HS-27A (cell line): ENCODE data around the gene D2HGDH.
"Not testable (repeated sequence)": the region's sequence is repeated elsewhere in the genome, so short reads cannot be mapped to it uniquely, and the experiment has no call there.

Source experiments
- DNase-seq: peaks from one replicate; pipeline ENCODE4 v3.0.0-alpha.2; 2012; ENCODE audit warnings: low read depth, missing footprints

The D2HGDH gene

DNA sequence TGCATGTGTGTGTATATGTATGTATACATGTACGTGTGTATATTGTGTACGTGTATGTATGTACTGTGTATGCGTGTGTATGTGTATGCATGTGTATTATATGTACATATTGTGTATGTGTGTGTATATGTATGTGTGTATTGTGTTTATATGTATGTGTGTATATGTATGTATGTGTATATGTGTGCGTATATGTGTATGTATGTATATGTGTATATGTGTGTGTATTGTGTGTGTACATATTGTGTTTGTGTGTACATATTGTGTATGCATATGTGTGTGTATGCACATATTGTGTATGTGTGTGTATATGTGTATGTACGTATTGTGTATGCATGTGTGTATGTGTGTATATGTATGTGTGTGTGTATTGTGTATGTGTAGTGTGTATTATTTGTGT, 59.0 kb downstream of the D2HGDH start:
- no peak for DNase-seq

DNA sequence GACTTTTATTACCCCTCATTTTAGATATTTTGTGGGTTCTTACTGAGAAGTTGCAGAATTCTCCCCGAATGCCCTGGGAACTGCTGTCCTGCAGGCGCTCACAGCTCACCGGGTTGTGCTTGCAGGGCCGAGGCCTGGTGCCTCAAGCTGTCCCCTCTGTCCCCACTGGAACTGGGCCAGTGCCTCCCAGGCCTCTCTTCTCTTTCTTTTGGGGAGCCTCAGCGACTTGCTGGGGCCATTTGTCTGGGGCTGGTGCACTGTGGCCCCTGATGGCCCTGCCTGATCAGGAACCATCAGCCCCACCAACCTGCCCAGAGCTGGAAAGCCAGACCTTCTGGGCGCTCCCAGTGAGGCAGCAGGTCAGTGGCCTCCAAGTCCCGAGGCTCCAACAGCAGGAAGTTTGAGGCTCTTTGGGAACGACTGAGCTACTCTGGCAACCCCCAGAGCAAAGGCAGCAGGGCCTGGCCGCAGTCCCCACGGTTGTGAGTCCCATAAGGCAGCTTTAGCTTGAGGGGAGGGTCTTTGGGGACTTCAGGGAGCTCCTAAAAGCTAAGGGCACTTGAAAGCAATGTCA, 59.9 kb downstream of the D2HGDH start:
- DNase-seq, result no peak

DNA sequence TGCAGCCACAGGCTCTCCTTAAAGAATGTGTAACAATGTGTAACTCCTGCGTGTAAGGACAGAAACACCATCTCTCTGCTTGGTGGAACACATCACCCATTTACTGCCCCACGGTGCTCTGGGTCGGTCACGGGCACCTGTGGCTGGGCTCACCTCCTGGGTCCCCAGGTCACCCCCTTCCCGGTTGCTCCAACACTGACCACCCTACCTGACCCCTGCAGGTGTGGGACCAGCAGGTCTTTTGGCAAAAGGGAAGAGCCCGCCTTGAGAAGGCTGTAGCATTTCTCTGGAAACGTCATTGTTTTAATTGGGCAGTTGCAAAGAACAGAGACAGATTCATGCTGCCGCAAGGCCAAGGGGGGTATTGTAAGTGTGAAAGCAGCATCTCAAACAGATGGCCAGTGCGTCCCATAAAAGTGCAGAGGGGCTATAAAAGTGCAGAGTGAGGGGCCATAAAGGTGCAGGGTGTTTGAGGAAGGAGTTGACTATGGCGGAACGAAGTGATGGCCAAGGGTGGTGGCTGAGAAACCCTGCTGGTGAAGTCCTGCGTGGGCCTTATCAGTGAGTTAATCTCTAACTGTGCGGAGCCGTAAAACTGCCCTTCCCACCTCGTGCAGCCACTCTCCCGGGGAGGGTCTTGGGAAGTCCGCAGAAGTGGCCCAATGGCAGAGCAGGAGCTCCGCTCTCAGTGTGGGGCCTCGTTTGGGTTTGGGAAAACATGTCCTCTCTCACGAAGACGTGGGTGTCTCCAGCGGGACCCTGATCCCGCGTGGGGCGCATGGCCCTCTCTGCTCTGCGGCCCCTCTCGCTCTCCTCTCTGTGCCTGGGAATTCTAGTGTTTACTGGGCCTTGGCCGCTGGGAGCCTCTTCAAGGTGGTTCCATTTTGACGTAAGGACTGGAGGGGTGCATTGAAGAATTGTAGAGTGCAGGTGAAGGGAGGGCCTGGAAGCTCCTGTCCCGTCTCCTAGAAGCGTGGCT, 60.9 kb downstream of the D2HGDH start:
- DNase-seq, result no peak

- no peak for DNase-seq
Measured at GRCh38 chr2:241796209-241796608, 61.8 kb downstream of the D2HGDH start.

DNA sequence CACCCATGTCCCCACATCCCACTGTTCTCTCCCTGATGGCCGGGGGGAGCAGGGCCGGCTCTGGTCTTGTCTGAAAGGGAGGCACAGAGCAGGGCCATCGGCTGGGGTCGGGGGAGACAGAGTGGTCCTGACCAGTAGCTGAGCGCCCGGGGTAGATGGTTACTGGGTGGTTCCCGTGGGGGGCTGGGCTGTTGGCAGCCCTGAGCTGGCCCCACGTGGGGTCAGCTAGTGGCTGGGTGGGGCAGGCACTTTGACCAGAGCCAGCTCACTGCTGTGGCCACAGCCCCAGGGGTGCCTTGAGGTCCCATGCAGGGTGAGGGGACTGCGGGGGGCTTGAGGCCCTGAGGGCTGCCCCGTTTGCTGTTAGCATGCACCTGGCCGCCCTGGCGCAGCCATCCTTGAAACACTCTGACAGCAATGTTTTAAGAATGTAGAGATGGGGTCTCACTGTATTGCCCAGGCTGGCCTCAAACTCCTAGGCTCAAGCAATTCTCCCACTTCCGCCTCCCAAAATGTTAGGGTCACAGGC, 62.2 kb downstream of the D2HGDH start:
- DNase-seq, result no peak

GRCh38 chr2:241797441-241798080, 63.1 kb downstream of the D2HGDH start:
- DNase-seq, result no peak

GRCh38 chr2:241798081-241798630, 63.7 kb downstream of the D2HGDH start:
- DNase-seq, result no peak

DNA sequence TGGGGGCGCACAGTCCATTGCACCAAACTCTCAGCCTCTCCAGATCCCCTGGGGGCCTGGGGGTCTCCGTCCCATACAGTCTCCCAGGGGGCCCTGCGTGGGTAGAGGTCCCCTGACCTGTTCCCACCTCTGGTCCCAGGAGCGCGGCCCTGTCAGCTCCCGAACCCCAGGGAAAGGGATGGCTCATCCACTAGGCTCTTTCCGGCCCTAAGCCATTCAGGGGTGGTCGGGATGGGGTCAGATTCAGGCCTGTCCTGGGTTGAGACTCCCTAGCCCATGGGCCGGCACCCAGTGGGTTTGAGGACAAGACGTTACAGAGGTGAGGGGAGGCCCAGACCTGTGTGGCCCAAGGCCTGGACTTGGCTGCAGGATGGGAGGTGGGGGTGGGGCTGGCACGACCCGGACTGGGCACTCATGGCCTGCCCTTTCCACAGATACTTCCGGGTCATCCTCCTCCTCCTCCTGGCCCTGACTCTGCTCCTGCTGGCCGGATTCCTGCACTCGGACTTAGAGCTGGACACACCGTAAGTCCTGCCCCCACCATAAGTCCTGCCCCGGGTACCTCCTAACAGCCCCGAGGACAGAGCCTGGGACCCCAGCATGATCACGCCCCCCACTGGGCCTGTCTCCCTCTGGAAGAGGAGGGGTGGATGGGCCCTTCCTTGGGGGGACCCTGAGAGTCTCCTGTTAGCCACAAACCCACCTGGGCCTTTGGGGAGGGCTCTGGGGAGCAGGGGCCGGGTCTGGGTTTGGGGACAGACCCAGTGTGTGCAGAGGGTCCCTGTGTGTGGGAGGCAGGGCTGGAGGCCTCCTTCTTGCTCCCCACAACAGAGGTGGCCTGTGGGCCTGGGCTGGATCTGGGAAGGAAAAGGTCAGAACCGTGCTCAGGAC, 64.4 kb downstream of the D2HGDH start:
- DNase-seq, result no peak

- no peak for DNase-seq
Measured at GRCh38 chr2:241799522-241800197, 65.2 kb downstream of the D2HGDH start.

- DNase-seq, result not testable (repeated sequence)
Measured at GRCh38 chr2:241800198-241800903, 65.9 kb downstream of the D2HGDH start.

GRCh38 chr2:241801611-241802420, 67.4 kb downstream of the D2HGDH start:
- no peak for DNase-seq

GRCh38 chr2:241802421-241803318, 68.2 kb downstream of the D2HGDH start:
- DNase-seq, result no peak

DNA sequence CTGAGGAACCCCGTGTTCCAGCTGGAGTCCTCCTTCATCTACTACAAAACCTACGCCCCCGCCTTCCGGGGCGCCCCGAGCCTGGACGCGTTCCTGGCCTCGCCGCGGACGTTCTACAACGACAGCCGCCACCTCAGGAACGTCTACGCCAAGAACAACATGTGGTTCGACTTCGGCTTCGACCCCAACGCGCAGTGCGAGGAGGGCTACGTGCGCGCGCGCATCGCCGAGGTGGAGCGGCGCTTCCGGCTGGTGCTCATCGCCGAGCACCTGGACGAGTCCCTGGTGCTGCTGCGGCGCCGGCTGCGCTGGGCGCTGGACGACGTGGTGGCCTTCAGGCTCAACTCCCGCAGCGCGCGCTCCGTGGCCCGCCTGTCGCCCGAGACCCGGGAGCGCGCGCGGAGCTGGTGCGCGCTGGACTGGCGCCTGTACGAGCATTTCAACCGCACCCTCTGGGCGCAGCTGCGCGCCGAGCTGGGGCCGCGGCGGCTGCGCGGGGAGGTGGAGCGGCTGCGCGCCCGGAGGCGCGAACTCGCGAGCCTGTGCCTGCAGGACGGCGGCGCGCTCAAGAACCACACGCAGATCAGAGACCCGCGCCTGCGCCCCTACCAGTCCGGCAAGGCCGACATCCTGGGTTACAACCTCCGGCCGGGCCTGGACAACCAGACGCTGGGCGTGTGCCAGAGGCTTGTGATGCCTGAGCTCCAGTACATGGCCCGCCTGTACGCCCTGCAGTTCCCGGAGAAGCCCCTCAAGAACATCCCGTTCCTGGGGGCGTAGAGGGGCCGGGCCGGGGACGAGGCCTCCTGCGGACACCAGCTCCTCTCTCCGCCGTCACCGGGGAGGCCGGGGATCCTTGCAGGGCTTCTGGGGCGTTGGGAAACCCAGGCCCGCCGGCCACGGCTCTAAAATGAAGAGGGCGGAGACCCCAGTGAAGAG, 69.2 kb downstream of the D2HGDH start:
- no peak for DNase-seq

DNA sequence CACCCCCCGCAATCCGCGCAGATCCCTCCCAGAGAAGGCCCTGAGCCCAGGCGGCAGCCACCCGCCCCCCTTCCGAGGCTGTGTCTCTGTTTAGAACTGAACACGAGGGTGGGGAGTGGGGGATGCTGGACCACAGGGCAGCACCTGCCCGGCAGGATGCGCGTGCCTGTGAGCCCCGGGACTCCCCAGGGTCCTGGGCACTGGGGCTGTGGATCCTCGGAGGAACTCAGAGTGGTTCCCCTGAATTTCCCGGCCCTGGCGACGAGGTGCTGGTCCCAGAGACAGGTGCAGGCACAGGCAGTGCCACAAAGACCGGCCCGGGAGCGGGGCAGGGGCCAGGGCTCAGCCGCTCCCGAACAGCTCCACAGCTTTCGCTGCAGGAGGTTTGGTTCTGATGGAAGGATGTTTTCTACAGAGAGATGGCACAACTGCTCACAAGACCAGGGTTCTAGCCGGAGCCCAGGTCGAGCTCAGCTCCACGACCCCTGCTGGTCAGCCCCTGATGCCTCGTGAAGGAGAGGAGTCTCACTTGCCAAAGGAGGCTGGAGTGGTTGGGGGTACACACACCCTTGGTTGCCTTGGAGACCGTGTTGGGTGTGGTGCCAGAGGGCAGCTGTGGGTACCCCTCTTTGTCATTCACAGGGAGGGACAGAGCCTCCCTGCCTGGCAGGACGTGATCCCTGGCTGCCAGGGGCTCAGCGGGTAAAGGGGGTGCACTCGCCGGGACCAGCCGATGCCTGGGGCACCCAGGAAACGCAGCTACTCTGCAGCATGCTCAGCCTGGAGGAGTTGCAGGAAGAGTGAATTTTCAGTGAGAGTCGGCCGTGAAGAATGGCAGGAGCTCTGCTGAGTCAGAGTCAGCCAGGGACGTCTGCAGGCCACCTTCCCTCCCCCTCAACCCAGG, 70.1 kb downstream of the D2HGDH start:
- DNase-seq, result no peak

GRCh38 chr2:241806217-241806616, 71.8 kb downstream of the D2HGDH start:
- DNase-seq, result not testable (repeated sequence)
